ENCODE results near the gene ACTL10. TPM values are rescaled to one million over a fixed set of nuclear protein-coding genes. Genes with fewer than 3 reads are reported as not detected.

Gene ACTL10
- total RNA-seq, 1 donor from 2014 or later: 2.8 TPM

- ATAC-seq (ENCODE audit: low read depth) (no peak), DNase-seq (no peak)
- intact Hi-C loops (cut with micrococcal nuclease): loop anchor here (5.0 kb wide), 5 partner anchors 108 to 443 kb away; partner anchors contain the start of genes EIF2S2 and RALY
- Mint-ChIP-seq H3K27ac (peak overlapping the region; percentile 59), H3K4me1 (peaks cover 35% of the 10 kb centered on the region), H3K36me3 (ENCODE audit: low read depth) (no peaks in the 10 kb centered on the region), H3K9me3 (no peaks in the 10 kb centered on the region), H3K4me3 (no peak overlapping the region), H3K27me3 (no peaks in the 10 kb centered on the region)
- ChIA-PET POLR2A (interaction anchor here (0.6 to 3.5 kb wide), 5 partner anchors 9 to 443 kb away, joined by 3 to 20 read pairs (median 4); partner anchors contain the start of genes CBFA2T2, CDK5RAP1, EIF2S2 and SNTA1), CTCF (interaction anchor here (1.8 to 3.8 kb wide), 7 partner anchors 10 to 400 kb away, joined by 6 to 40 read pairs (median 17); no protein-coding TSS in a partner anchor)
- no peak for TF ChIP-seq CTCF (IDR thresholded peaks at IDR 0.05)
These were observed 2.5 kb downstream of the ACTL10 start for GRCh38 chr20:33669224-33669623.

DNA sequence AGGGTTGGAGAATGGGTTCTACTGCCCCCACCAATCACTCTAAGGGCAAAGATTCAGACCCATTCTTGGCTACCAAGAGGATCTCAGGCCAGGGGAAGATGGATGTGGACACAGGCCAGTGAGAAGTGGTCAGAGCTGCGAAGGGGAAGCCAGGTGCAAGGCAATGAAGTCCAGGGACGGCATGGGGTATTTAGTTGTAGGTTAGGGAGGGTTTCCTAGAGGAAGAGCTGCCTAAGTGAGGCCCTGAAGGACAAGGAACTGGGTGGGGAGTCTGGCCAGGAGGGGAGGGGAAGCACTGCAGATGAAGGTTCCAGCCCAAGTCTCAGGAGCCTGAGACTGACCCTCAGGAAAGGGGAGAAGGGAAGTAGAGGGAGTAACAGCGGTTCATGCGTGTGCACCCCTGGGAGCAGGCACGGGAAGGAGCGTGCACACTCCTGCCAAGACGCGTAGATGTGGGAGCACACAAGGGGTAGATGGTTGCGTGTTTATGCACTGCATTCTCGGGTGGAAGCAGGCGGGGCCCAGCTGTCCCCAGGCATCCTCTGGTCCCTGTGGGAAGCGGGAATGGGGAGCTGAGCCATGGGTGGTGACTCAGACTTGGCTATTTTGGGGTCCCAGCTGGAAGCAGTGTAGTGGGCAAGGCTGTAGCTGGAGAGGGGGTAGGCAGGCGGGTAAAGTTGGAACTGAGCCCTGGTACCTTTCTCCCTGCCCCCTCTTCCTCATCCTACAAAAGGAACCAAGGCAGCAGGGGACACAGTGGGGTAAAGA lies 3.3 kb downstream of the ACTL10 start:
- no peaks in the 10 kb centered on the region for H3K36me3 Mint-ChIP-seq (ENCODE audit: low read depth)
- TF ChIP-seq CTCF (IDR thresholded peaks at IDR 0.05): no peak
- no peaks in the 10 kb centered on the region for H3K27me3 Mint-ChIP-seq
- no peak overlapping the region for H3K4me3 Mint-ChIP-seq
- peaks cover 32% of the 10 kb centered on the region for H3K4me1 Mint-ChIP-seq
- H3K9me3 Mint-ChIP-seq: no peaks in the 10 kb centered on the region
- no peak for DNase-seq
- ATAC-seq (ENCODE audit: low read depth): no peak
- intact Hi-C loops (cut with micrococcal nuclease): loop anchor here (5.0 kb wide), 5 partner anchors 107 to 442 kb away; partner anchors contain the start of genes EIF2S2 and RALY
- peak overlapping the region; percentile 59 for H3K27ac Mint-ChIP-seq
- ChIA-PET CTCF (interaction anchor here (1.5 kb wide), 1 partner anchor 213 kb away, joined by 3 read pairs; no protein-coding TSS in a partner anchor), POLR2A (interaction anchor here (0.5 to 3.5 kb wide), 3 partner anchors 154 to 442 kb away, joined by 3 to 19 read pairs (median 4); partner anchors contain the start of genes EIF2S2 and SNTA1)

DNA sequence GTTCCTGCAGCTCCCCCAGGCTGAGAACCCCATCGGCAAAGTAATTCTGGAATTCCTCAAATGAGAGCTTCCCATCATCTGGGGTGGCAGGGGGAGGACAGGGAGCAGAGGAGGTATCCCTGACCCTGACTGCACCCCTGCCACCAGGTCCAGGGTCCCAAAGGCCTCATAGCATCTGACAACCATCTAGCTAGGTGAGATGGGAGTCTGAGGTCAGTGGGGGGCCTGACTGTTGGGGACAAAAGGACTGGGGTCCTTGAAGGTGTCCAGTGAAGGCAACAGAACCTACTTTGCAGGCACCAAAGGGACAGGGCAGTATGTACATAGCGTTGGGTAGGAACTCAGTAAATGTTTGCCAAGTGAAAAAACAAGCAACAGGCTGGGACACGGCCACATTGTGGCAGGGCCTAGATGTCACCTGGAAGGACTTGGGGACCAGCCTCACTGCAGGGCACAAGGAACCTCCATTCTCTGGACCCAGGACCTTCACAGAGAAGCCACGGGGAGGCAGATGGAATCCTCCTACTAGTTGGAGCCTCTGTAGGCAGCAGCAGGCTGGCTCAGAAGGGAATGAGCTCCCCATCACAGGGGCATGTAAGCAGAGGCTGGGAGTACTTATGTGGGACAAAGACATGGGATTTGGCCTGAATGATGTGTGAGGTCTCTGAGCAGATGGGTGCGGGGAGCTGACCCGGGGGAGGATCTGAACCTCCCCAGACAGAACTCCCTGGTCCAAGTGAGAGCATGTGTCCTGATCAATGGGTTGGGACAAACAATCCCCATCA lies 4.2 kb downstream of the ACTL10 start:
- Mint-ChIP-seq H3K4me1 (peaks cover 30% of the 10 kb centered on the region), H3K27me3 (no peaks in the 10 kb centered on the region), H3K36me3 (ENCODE audit: low read depth) (no peaks in the 10 kb centered on the region), H3K27ac (no peak overlapping the region), H3K4me3 (no peak overlapping the region), H3K9me3 (no peaks in the 10 kb centered on the region)
- intact Hi-C loops (cut with micrococcal nuclease): no loop called here
- ATAC-seq (ENCODE audit: low read depth): no peak
- TF ChIP-seq CTCF (IDR thresholded peaks at IDR 0.05): no peak
- CTCF ChIA-PET: interaction anchor here (1.5 kb wide), 1 partner anchor 213 kb away, joined by 3 read pairs; no protein-coding TSS in a partner anchor
- POLR2A ChIA-PET: no interaction called here
- DNase-seq: no peak

DNA sequence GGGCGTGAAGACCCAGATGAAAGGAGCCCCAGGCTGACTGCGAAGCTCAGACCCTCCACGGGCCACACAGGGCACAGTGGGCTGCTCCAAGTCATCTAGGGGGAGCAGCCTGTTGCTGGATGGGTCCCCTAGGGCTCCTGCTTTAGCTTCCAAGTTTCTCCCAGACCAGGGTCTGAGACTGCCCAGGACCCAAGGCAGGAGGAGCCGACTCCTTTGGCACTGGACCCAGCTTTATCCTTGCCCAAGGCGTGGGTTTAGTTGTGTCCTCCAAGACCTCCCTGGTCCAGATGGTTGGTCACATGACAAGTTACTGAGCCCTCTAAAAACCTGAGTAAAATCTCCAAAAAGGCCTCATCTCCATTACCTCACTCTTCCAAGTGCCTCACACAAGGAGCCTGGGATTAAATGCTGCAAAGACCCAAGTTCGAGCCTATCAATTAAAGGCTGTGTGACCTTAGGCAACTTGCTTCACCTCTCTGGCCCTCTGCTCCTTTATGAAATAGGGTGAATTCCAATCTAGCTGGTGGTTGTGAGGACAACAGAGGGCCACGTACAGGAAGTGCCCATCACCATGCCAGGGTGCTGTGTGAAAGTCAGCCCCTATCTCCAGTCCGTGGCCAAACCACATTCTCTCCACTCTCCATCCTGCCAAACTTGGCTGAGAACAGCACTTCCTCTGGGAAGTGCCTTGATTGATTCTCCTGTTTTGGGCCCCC lies 5.0 kb downstream of the ACTL10 start:
- Mint-ChIP-seq H3K4me1 (peaks cover 24% of the 10 kb centered on the region), H3K36me3 (ENCODE audit: low read depth) (no peaks in the 10 kb centered on the region), H3K27ac (no peak overlapping the region), H3K27me3 (no peaks in the 10 kb centered on the region), H3K9me3 (no peaks in the 10 kb centered on the region), H3K4me3 (no peak overlapping the region)
- DNase-seq (no peak), ATAC-seq (ENCODE audit: low read depth) (no peak)
- no peak for TF ChIP-seq CTCF (IDR thresholded peaks at IDR 0.05)
- ChIA-PET CTCF (interaction anchor here (1.5 kb wide), 1 partner anchor 214 kb away, joined by 3 read pairs; no protein-coding TSS in a partner anchor), POLR2A (interaction anchor here (1.2 kb wide), 1 partner anchor 8 kb away, joined by 4 read pairs; no protein-coding TSS in a partner anchor)
- intact Hi-C loops (cut with micrococcal nuclease): no loop called here
